H1 (cell line): ENCODE results near the gene PDE4B. TPM values are rescaled to one million over a fixed set of nuclear protein-coding genes. Genes with fewer than 3 reads are reported as not detected.

Source experiments
- ATF3 ChIP-seq: IDR thresholded peaks from 2 replicates; pipeline ENCODE4 v1.6.1; 2011; ENCODE audit warnings: low read depth, mild to moderate bottlenecking, low read length; ENCODE audit not compliant: insufficient read depth
- CBX5 ChIP-seq: fragments of 300-800, 300-1000 bp; sonication (generic); IDR thresholded peaks from 2 replicates; pipeline ENCODE4 v1.7.1; 2016; ENCODE audit warnings: antibody characterized with exemption, low read length, low read depth
- HDAC6 ChIP-seq: IDR thresholded peaks from one replicate; pipeline ENCODE4 v1.7.1; 2012; ENCODE audit warnings: low read depth, mild to moderate bottlenecking, inconsistent platforms, low read length, moderate library complexity
- KDM5A ChIP-seq: fragments of 200-600 bp; IDR thresholded peaks from 2 replicates; pipeline ENCODE4 v1.7.1; 2012; ENCODE audit warnings: mild to moderate bottlenecking, low read length, inconsistent platforms, mixed read lengths
- ZNF274 ChIP-seq: IDR thresholded peaks from 2 replicates; pipeline ENCODE4 v1.7.0; 2012; ENCODE audit warnings: low read length, borderline replicate concordance; ENCODE audit errors: extremely low read depth
- polyA plus RNA-seq, 7 experiments: library from polyadenylated mRNA; depleted of rRNA in 3 of 7; stranded (reverse) in 5 of 7; unstranded in 2 of 7; fragments of >200 nt in 5 of 7; fragments of 200-250 nt in 2 of 7; gene quantifications; 1 replicate in 5 of 7; 2 replicates in 1 of 7; 4 replicates in 1 of 7; pipeline versions ENCODE4 v1.2.1 to v1.2.3, GENCODE V29; 2011 to 2013; ENCODE audit warnings: missing spikeins in 2 of 7, mixed read lengths in 2 of 7
- total RNA-seq: library from RNA; stranded (reverse); fragmentation: NEBNext Ultra II Directional; extraction: Animal tissue kit (Norgen Biotek cat#: 25700); gene quantifications from 2 replicates; pipeline ENCODE4 v1.2.1, GENCODE V29; 2021

The PDE4B gene
- total and polyA plus RNA-seq, 2 of the 8 experiments (the other 6 are each of a cell fraction or from before 2014, with no cell fraction given): 5.0 to 15.1 TPM

- TF ChIP-seq KDM5A (no peak), HDAC6 (no peak), CBX5 (no peak), ZNF274 (no peak), ATF3 (no peak)
These were observed 33.0 kb downstream of the PDE4B start (continued) for GRCh38 chr1:65825741-65826140.
